Fibroblast of lung (primary cell): ENCODE data around the gene NIPAL4. TPM values are rescaled to one million over a fixed set of nuclear protein-coding genes. Genes with fewer than 3 reads are reported as not detected.

ENCODE experiments used
- DNase-seq, 2 donors: peaks; one replicate each; pipeline versions ENCODE4 v3.0.0 to v3.0.0-alpha.2; 2010; ENCODE audit warnings: low read depth in 2 of 2
- H2AFZ ChIP-seq: 2 replicates; pipeline ENCODE4 v1.5.1; 2012; ENCODE audit warnings: low read length, control low read depth, inconsistent platforms
- H3K27ac ChIP-seq: 2 replicates; pipeline ENCODE4 v1.5.1; 2011; ENCODE audit warnings: low read length, control low read depth; ENCODE audit not compliant: insufficient read depth
- H3K27me3 ChIP-seq: 2 replicates; pipeline ENCODE4 v1.5.1; 2011; ENCODE audit warnings: mild to moderate bottlenecking, low read length; ENCODE audit not compliant: control insufficient read depth, insufficient read depth
- H3K36me3 ChIP-seq: 2 replicates; pipeline ENCODE4 v1.5.1; 2011; ENCODE audit warnings: low read length; ENCODE audit not compliant: control insufficient read depth, insufficient read depth
- H3K4me1 ChIP-seq: 2 replicates; pipeline ENCODE4 v1.5.1; 2011; ENCODE audit warnings: low read length; ENCODE audit not compliant: control insufficient read depth, insufficient read depth; ENCODE audit errors: extremely low read depth
- H3K4me2 ChIP-seq: 2 replicates; pipeline ENCODE4 v1.5.1; 2011; ENCODE audit warnings: low read length, control low read depth; ENCODE audit not compliant: insufficient read depth; ENCODE audit errors: extremely low read depth
- H3K4me3 ChIP-seq, 4 experiments: fragments of 200-600 bp in 1 of 4; sonication (generic) in 1 of 4; replicated peaks in 1 of 4; 2 replicates each; pipeline ENCODE4 v1.5.1; 2011 to 2016; ENCODE audit warnings: low read length in 4 of 4, low read depth in 3 of 4, mild to moderate bottlenecking in 3 of 4, control low read depth in 2 of 4, inconsistent platforms in 1 of 4, mixed read lengths in 1 of 4; ENCODE audit not compliant: insufficient read depth in 1 of 4; ENCODE audit errors: control extremely low read depth in 1 of 4
- H3K79me2 ChIP-seq: 2 replicates; pipeline ENCODE4 v1.5.1; 2012; ENCODE audit warnings: mild to moderate bottlenecking, low read length, inconsistent platforms; ENCODE audit not compliant: control insufficient read depth, insufficient read depth
- H3K9ac ChIP-seq: 2 replicates; pipeline ENCODE4 v1.5.1; 2011; ENCODE audit warnings: mild to moderate bottlenecking, low read length, control low read depth; ENCODE audit not compliant: insufficient read depth
- H3K9me3 ChIP-seq: 2 replicates; pipeline ENCODE4 v1.5.1; 2012; ENCODE audit warnings: low read depth, low read length; ENCODE audit not compliant: control insufficient read depth, insufficient read depth
- H4K20me1 ChIP-seq: 2 replicates; pipeline ENCODE4 v1.5.1; 2011; ENCODE audit warnings: low read length; ENCODE audit not compliant: control insufficient read depth, insufficient read depth; ENCODE audit errors: extremely low read depth
- EZH2 ChIP-seq: IDR thresholded peaks from 2 replicates; pipeline ENCODE4 v1.5.1; 2012; ENCODE audit warnings: low read length, control low read depth, mild to moderate bottlenecking; ENCODE audit errors: missing control alignments
- polyA plus RNA-seq, 2 donors: library from polyadenylated mRNA; depleted of rRNA in 1 of 2; stranded (reverse) in 1 of 2; unstranded in 1 of 2; fragments of >200 nt; gene quantifications; 2 replicates each; pipeline ENCODE4 v1.2.1, GENCODE V29; 2011 to 2012; ENCODE audit warnings: missing spikeins in 1 of 2
- total RNA-seq: library from RNA; depleted of rRNA; stranded (reverse); fragments of >200 nt; gene quantifications from 2 replicates; pipeline ENCODE4 v1.2.1, GENCODE V29; 2014
- TF ChIP-seq, protein P1 (sequence below), 2 donors: IDR thresholded peaks in 1 of 2; conservative IDR thresholded peaks in 1 of 2; 1 replicate in 1 of 2; 2 replicates in 1 of 2; pipeline ENCODE4 v1.5.1; 2011 to 2012; ENCODE audit warnings: low read length in 2 of 2, control low read depth in 1 of 2, inconsistent platforms in 1 of 2, low read depth in 1 of 2, mild to moderate bottlenecking in 1 of 2

NIPAL4 gene
- total and polyA plus RNA-seq, 2 donors (not counting 1 experiment from before 2014, with no cell fraction given): 0.07 to 0.17 TPM

GRCh38 chr5:157486221-157486681 lies 26.2 kb downstream of the NIPAL4 start:
- Histone ChIP-seq H2AFZ (no peak overlapping the region), H3K4me3 (no peak overlapping the region), H4K20me1 (no peaks in the 10 kb centered on the region), H3K9ac (no peak overlapping the region), H3K27me3 (no peaks in the 10 kb centered on the region), H3K79me2 (no peaks in the 10 kb centered on the region), H3K4me1 (peaks cover 3% of the 10 kb centered on the region), H3K36me3 (peaks cover 9% of the 10 kb centered on the region), H3K27ac (no peak overlapping the region), H3K9me3 (no peaks in the 10 kb centered on the region), H3K4me2 (no peak overlapping the region)
- DNase-seq: no peak
- TF ChIP-seq, protein P1, sequence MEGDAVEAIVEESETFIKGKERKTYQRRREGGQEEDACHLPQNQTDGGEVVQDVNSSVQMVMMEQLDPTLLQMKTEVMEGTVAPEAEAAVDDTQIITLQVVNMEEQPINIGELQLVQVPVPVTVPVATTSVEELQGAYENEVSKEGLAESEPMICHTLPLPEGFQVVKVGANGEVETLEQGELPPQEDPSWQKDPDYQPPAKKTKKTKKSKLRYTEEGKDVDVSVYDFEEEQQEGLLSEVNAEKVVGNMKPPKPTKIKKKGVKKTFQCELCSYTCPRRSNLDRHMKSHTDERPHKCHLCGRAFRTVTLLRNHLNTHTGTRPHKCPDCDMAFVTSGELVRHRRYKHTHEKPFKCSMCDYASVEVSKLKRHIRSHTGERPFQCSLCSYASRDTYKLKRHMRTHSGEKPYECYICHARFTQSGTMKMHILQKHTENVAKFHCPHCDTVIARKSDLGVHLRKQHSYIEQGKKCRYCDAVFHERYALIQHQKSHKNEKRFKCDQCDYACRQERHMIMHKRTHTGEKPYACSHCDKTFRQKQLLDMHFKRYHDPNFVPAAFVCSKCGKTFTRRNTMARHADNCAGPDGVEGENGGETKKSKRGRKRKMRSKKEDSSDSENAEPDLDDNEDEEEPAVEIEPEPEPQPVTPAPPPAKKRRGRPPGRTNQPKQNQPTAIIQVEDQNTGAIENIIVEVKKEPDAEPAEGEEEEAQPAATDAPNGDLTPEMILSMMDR (conservative IDR thresholded peaks at IDR 0.05 in 1 of 2, IDR thresholded peaks at IDR 0.05 in 1 of 2; ENCODE audit: low read depth in 1 of 2, low read length in 2 of 2): no peak
- TF ChIP-seq EZH2: no peak

DNA sequence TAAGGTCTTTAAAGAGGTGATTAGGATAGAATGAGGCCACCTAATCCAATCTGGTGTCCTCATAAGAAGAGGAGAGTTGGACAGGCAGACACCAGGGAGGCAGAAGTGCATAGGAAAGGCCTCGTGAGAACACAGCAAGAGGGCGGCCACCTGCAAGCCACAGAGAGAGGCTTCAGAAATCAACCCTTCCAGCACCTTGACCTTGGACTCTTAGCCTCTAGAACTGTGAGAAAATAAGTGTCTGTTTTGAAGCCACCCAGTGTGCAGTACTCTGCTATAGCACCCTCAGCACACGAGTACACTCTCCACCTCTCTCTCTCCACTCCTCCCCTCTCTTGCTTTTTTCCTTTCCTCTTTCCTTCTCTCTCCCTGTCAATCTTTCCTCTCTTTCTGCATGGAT lies 26.8 kb downstream of the NIPAL4 start:
- TF ChIP-seq, protein P1 (conservative IDR thresholded peaks at IDR 0.05 in 1 of 2, IDR thresholded peaks at IDR 0.05 in 1 of 2; ENCODE audit: low read depth in 1 of 2, low read length in 2 of 2): no peak
- TF ChIP-seq EZH2: no peak
- H3K27ac ChIP-seq: no peak overlapping the region
- H3K36me3 ChIP-seq: peaks cover 11% of the 10 kb centered on the region
- no peaks in the 10 kb centered on the region for H3K9me3 ChIP-seq
- H4K20me1 ChIP-seq: no peaks in the 10 kb centered on the region
- no peak overlapping the region for H3K4me2 ChIP-seq
- peaks cover 3% of the 10 kb centered on the region for H3K4me1 ChIP-seq
- H3K27me3 ChIP-seq: no peaks in the 10 kb centered on the region
- DNase-seq: no peak
- H3K9ac ChIP-seq: no peak overlapping the region
- H3K4me3 ChIP-seq: no peak overlapping the region
- no peaks in the 10 kb centered on the region for H3K79me2 ChIP-seq
- no peak overlapping the region for H2AFZ ChIP-seq

- H3K79me2 ChIP-seq: no peaks in the 10 kb centered on the region
- no peak for DNase-seq
- no peaks in the 10 kb centered on the region for H4K20me1 ChIP-seq
These were observed 27.3 kb downstream of the NIPAL4 start for GRCh38 chr5:157487358-157487757.

More at GRCh38 chr5:157487358-157487757, 27.3 kb downstream of the NIPAL4 start:
- no peak for TF ChIP-seq EZH2
- TF ChIP-seq, protein P1 (conservative IDR thresholded peaks at IDR 0.05 in 1 of 2, IDR thresholded peaks at IDR 0.05 in 1 of 2; ENCODE audit: low read depth in 1 of 2, low read length in 2 of 2): no peak
- Histone ChIP-seq H2AFZ (no peak overlapping the region), H3K9me3 (no peaks in the 10 kb centered on the region), H3K4me3 (no peak overlapping the region), H3K27ac (no peak overlapping the region), H3K36me3 (peaks cover 11% of the 10 kb centered on the region), H3K4me1 (peaks cover 3% of the 10 kb centered on the region), H3K4me2 (no peak overlapping the region), H3K27me3 (no peaks in the 10 kb centered on the region), H3K9ac (no peak overlapping the region)
